ENCODE data around the gene SASH1. TPM values are rescaled to one million over a fixed set of nuclear protein-coding genes. Genes with fewer than 3 reads are reported as not detected.

Gene SASH1
- polyA plus RNA-seq, 1 experiment, result 32.2 TPM

DNA sequence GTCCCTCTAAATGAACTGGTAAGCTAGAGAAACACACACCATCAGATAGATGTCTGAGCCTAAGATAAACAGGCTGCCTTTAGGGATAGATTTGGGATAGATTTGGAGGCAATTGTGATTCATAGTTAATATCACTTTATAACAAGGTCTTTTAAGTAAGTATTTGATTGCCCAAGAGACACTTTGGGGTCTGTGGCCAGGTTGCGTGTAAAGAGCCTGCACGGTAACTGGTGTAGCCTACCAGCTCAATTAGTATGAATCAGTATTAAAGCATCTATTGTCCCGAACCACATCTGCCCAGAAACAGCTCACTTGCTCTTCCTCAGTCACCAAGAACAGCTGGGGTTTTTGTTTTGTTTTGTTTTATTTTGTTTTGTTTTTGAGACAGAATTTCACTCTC, 193.3 kb downstream of the SASH1 start:
- H3K36me3 ChIP-seq (ENCODE audit: control insufficient read depth, insufficient read depth, low read length), result peaks cover 31% of the 10 kb centered on the region
- TF ChIP-seq CTCF (IDR thresholded peaks at IDR 0.05; ENCODE audit: insufficient read depth, low read depth, low read length), result no peak
- no peak overlapping the region for H3K4me3 ChIP-seq (ENCODE audit: low read depth, low read length)
- CTCF ChIA-PET, result interaction anchor here (0.9 kb wide), 1 partner anchor 70 kb away, joined by 3 read pairs; no protein-coding TSS in a partner anchor
- peak; percentile 92 for DNase-seq (ENCODE audit: low read depth)
- H3K27me3 ChIP-seq (ENCODE audit: control insufficient read depth, insufficient read depth, low read length), result no peaks in the 10 kb centered on the region
- POLR2A ChIA-PET, result interaction anchor here (0.6 kb wide), 2 partner anchors 300 to 515 kb away, joined by 3 read pairs; no protein-coding TSS in a partner anchor

DNA sequence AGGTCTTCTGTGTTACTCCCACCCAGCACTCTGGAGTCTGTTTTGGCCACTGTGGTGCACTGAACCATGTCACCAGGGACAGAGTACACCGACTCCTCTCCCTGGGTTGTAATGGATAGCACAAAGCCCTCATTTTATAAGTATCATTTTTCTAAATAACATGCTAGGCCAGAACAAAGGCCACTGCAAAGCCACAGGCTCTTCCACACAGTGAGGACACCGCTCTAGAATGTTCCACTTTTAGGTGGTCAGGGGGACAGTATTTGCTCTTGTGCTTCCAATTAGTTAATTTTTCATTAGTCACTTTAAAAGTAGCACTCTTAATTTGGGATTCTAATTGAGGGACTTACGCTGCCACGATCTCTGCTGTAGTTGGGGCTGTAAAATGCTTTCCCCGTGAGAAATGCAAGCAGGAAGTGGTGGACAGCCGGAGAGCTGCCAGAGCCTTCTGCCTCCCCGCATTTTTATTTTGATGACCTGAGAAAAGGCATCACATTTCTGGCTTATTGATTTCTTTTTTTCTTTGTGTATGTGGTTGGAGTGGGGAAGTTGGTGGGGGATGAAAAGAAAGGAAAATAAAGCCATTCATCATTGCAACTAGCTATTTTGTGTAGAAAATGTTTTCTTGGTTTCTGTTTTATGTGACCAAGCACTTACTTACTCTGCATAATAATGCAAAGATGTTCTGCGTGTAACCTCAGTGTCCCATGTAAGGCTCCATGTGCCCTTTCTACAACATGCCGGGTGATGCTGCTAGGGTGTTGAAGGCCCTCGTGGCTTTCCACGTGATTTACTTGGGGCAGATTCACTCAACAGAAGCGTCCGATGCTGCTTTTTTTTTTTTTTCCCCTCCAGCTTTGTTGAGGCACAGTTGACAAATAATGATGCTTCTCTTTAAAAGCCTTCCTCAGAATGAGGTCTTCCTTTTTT, 195.9 kb downstream of the SASH1 start:
- no peaks in the 10 kb centered on the region for H3K27me3 ChIP-seq (ENCODE audit: control insufficient read depth, insufficient read depth, low read length)
- H3K36me3 ChIP-seq (ENCODE audit: control insufficient read depth, insufficient read depth, low read length), result peaks cover 27% of the 10 kb centered on the region
- ChIA-PET POLR2A (interaction anchor here (0.8 kb wide), 1 partner anchor 29 kb away, joined by 4 read pairs; no protein-coding TSS in a partner anchor), CTCF (interaction anchor here (0.6 to 1.6 kb wide), 3 partner anchors 9 to 72 kb away, joined by 3 to 9 read pairs (median 4); no protein-coding TSS in a partner anchor)
- H3K4me3 ChIP-seq (ENCODE audit: low read depth, low read length), result no peak overlapping the region
- TF ChIP-seq CTCF (IDR thresholded peaks at IDR 0.05; ENCODE audit: insufficient read depth, low read depth, low read length), result no peak
- peak; percentile 49 for DNase-seq (ENCODE audit: low read depth)

- ChIA-PET CTCF (interaction anchor here (0.6 kb wide), 1 partner anchor 29 kb away, joined by 3 read pairs; no protein-coding TSS in a partner anchor), POLR2A (interaction anchor here (0.5 kb wide), 1 partner anchor 17 kb away, joined by 3 read pairs; no protein-coding TSS in a partner anchor)
These were observed 200.9 kb downstream of the SASH1 start for GRCh38 chr6:148543540-148543939.

GRCh38 chr6:148544421-148544820, 201.8 kb downstream of the SASH1 start:
- ChIA-PET POLR2A (no interaction called here), CTCF (interaction anchor here (0.5 to 1.9 kb wide), 2 partner anchors 16 to 33 kb away, joined by 4 to 6 read pairs; no protein-coding TSS in a partner anchor)
- no peak for DNase-seq (ENCODE audit: low read depth)
- no peak for TF ChIP-seq CTCF (IDR thresholded peaks at IDR 0.05; ENCODE audit: insufficient read depth, low read depth, low read length)
- H3K27me3 ChIP-seq (ENCODE audit: control insufficient read depth, insufficient read depth, low read length), result no peaks in the 10 kb centered on the region
- H3K4me3 ChIP-seq (ENCODE audit: low read depth, low read length), result no peak overlapping the region
- peaks cover 36% of the 10 kb centered on the region for H3K36me3 ChIP-seq (ENCODE audit: control insufficient read depth, insufficient read depth, low read length)

More at GRCh38 chr6:148543540-148543939, 200.9 kb downstream of the SASH1 start:
- DNase-seq (ENCODE audit: low read depth), result no peak
- Histone ChIP-seq H3K27me3 (ENCODE audit: control insufficient read depth, insufficient read depth, low read length) (no peaks in the 10 kb centered on the region), H3K36me3 (ENCODE audit: control insufficient read depth, insufficient read depth, low read length) (peaks cover 31% of the 10 kb centered on the region), H3K4me3 (ENCODE audit: low read depth, low read length) (no peak overlapping the region)
- TF ChIP-seq CTCF (IDR thresholded peaks at IDR 0.05; ENCODE audit: insufficient read depth, low read depth, low read length), result no peak

DNA sequence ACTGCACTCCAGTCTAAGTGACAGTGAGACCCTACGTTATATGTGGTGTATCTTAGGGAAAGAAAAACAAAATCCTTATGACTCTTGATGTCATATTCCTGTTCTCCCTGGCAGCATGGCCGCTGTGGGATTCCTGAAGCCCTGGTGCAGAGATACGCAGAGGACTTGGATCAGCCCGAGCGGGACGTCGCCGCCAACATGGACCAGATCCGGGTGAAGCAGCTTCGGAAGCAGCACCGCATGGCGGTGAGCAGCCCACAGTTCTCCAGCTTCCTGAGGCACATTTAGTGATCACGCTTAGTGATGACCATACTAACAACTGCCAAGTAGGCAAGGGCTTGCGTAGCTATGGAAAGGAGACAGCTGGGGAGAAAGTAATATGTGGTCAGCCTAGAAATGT, 203.3 kb downstream of the SASH1 start:
- CTCF ChIA-PET, result interaction anchor here (1.9 kb wide), 1 partner anchor 14 kb away, joined by 6 read pairs; no protein-coding TSS in a partner anchor
- peaks cover 28% of the 10 kb centered on the region for H3K36me3 ChIP-seq (ENCODE audit: control insufficient read depth, insufficient read depth, low read length)
- POLR2A ChIA-PET, result no interaction called here
- no peak for DNase-seq (ENCODE audit: low read depth)
- H3K4me3 ChIP-seq (ENCODE audit: low read depth, low read length), result no peak overlapping the region
- TF ChIP-seq CTCF (IDR thresholded peaks at IDR 0.05; ENCODE audit: insufficient read depth, low read depth, low read length), result no peak
- H3K27me3 ChIP-seq (ENCODE audit: control insufficient read depth, insufficient read depth, low read length), result no peaks in the 10 kb centered on the region

Measured in BJ (cell line).